ES-I3 (cell line): Measurements from ENCODE around the gene EHBP1.

Experiments used
- H3K36me3 ChIP-seq: 2 replicates; pipeline ENCODE4 v1.6.1; 2013; ENCODE audit warnings: mild to moderate bottlenecking, low read length, control low read depth, moderate library complexity; ENCODE audit not compliant: insufficient read depth
- H3K4me1 ChIP-seq: 2 replicates; pipeline ENCODE4 v1.6.1; 2013; ENCODE audit warnings: mild to moderate bottlenecking, control low read depth, low read length; ENCODE audit not compliant: insufficient read depth
- H3K9ac ChIP-seq: 2 replicates; pipeline ENCODE4 v1.6.1; 2013; ENCODE audit warnings: low read depth, mild to moderate bottlenecking, low read length, moderate library complexity
- H3K9me3 ChIP-seq: 2 replicates; pipeline ENCODE4 v1.6.1; 2013; ENCODE audit warnings: mild to moderate bottlenecking, low read length, moderate library complexity; ENCODE audit not compliant: control insufficient read depth, insufficient read depth

The EHBP1 gene

GRCh38 chr2:62947403-62947802 lies 241.9 kb downstream of the EHBP1 start:
- no peaks in the 10 kb centered on the region for H3K9me3 ChIP-seq
- H3K36me3 ChIP-seq, result no peaks in the 10 kb centered on the region
- no peaks in the 10 kb centered on the region for H3K4me1 ChIP-seq
- no peak overlapping the region for H3K9ac ChIP-seq

- Histone ChIP-seq H3K4me1 (no peaks in the 10 kb centered on the region), H3K36me3 (no peaks in the 10 kb centered on the region), H3K9me3 (no peaks in the 10 kb centered on the region; the same call in 1 of the 2 replicates), H3K9ac (no peak overlapping the region)
Measured at GRCh38 chr2:62956651-62957050, 251.1 kb downstream of the EHBP1 start.

- Histone ChIP-seq H3K4me1 (peaks cover 4% of the 10 kb centered on the region; the same call in 1 of the 2 replicates), H3K36me3 (no peaks in the 10 kb centered on the region), H3K9me3 (no peaks in the 10 kb centered on the region; the same call in 1 of the 2 replicates), H3K9ac (no peak overlapping the region)
Measured at GRCh38 chr2:62958206-62958605, 252.7 kb downstream of the EHBP1 start.

- Histone ChIP-seq H3K4me1 (peaks cover 9% of the 10 kb centered on the region; the same call in 1 of the 2 replicates), H3K36me3 (no peaks in the 10 kb centered on the region), H3K9ac (no peak overlapping the region), H3K9me3 (no peaks in the 10 kb centered on the region; the same call in 1 of the 2 replicates)
Measured at GRCh38 chr2:62964050-62964449, 258.5 kb downstream of the EHBP1 start.

GRCh38 chr2:62964671-62965070 lies 259.2 kb downstream of the EHBP1 start:
- Histone ChIP-seq H3K4me1 (peaks cover 9% of the 10 kb centered on the region; the same call in 1 of the 2 replicates), H3K9me3 (no peaks in the 10 kb centered on the region; the same call in 1 of the 2 replicates), H3K9ac (no peak overlapping the region), H3K36me3 (no peaks in the 10 kb centered on the region)

GRCh38 chr2:62966991-62967390 lies 261.5 kb downstream of the EHBP1 start:
- no peaks in the 10 kb centered on the region for H3K9me3 ChIP-seq
- H3K9ac ChIP-seq, result no peak overlapping the region
- H3K36me3 ChIP-seq, result no peaks in the 10 kb centered on the region
- H3K4me1 ChIP-seq, result peaks cover 9% of the 10 kb centered on the region; the same call in 1 of the 2 replicates

GRCh38 chr2:62968168-62968567 lies 262.7 kb downstream of the EHBP1 start:
- H3K4me1 ChIP-seq, result peaks cover 5% of the 10 kb centered on the region; the same call in 1 of the 2 replicates
- no peak overlapping the region for H3K9ac ChIP-seq
- H3K9me3 ChIP-seq, result no peaks in the 10 kb centered on the region
- no peaks in the 10 kb centered on the region for H3K36me3 ChIP-seq

- no peak overlapping the region for H3K9ac ChIP-seq
- no peaks in the 10 kb centered on the region for H3K36me3 ChIP-seq
- no peaks in the 10 kb centered on the region for H3K9me3 ChIP-seq
- H3K4me1 ChIP-seq, result peaks cover 5% of the 10 kb centered on the region; the same call in 1 of the 2 replicates
Measured at GRCh38 chr2:62968668-62969067, 263.2 kb downstream of the EHBP1 start.

- H3K9me3 ChIP-seq, result no peaks in the 10 kb centered on the region
- no peaks in the 10 kb centered on the region for H3K36me3 ChIP-seq
- H3K9ac ChIP-seq, result no peak overlapping the region
- peaks cover 3% of the 10 kb centered on the region; the same call in 1 of the 2 replicates for H3K4me1 ChIP-seq
Measured at GRCh38 chr2:62971936-62972335, 266.4 kb downstream of the EHBP1 start.

- no peaks in the 10 kb centered on the region for H3K4me1 ChIP-seq
- no peak overlapping the region for H3K9ac ChIP-seq
- no peaks in the 10 kb centered on the region for H3K9me3 ChIP-seq
- no peaks in the 10 kb centered on the region for H3K36me3 ChIP-seq
Measured at GRCh38 chr2:62972601-62973000, 267.1 kb downstream of the EHBP1 start.

GRCh38 chr2:62974999-62975398 lies 269.5 kb downstream of the EHBP1 start:
- Histone ChIP-seq H3K9me3 (no peaks in the 10 kb centered on the region), H3K9ac (no peak overlapping the region), H3K36me3 (no peaks in the 10 kb centered on the region), H3K4me1 (no peaks in the 10 kb centered on the region)

- no peaks in the 10 kb centered on the region for H3K9me3 ChIP-seq
- no peaks in the 10 kb centered on the region for H3K4me1 ChIP-seq
- no peak overlapping the region for H3K9ac ChIP-seq
- H3K36me3 ChIP-seq, result no peaks in the 10 kb centered on the region
Measured at GRCh38 chr2:62991605-62992004, 286.1 kb downstream of the EHBP1 start.

- no peaks in the 10 kb centered on the region for H3K36me3 ChIP-seq
- no peak overlapping the region for H3K9ac ChIP-seq
- H3K9me3 ChIP-seq, result no peaks in the 10 kb centered on the region
- no peaks in the 10 kb centered on the region for H3K4me1 ChIP-seq
Measured at GRCh38 chr2:62992561-62992960, 287.0 kb downstream of the EHBP1 start.

GRCh38 chr2:62994206-62994605 lies 288.7 kb downstream of the EHBP1 start:
- H3K9me3 ChIP-seq, result no peaks in the 10 kb centered on the region
- no peaks in the 10 kb centered on the region for H3K36me3 ChIP-seq
- H3K9ac ChIP-seq, result no peak overlapping the region
- H3K4me1 ChIP-seq, result no peaks in the 10 kb centered on the region

- no peak overlapping the region for H3K9ac ChIP-seq
- no peaks in the 10 kb centered on the region for H3K9me3 ChIP-seq
- H3K4me1 ChIP-seq, result no peaks in the 10 kb centered on the region
- no peaks in the 10 kb centered on the region for H3K36me3 ChIP-seq
Measured at GRCh38 chr2:62996534-62997186, 291.1 kb downstream of the EHBP1 start.
